ENCODE results near the gene RRP15.

DNA sequence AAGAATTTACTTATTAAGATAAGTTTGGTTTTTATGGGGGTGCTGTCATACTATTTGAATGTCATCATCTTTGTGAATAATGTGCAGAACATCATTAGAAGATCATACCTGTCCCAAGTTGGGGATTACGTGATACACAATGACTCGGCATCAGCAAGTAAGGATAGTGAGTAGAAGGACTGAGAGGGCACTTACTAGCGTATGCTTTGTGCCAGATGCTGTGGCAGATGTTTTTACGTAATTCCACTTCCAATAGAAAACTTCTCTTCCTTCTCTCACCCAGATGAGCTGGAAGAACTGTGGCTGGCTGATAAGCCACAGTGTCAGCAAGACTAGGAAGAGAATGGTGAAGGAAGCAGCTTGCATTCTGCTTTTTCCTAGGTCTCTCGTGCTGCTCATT is 32.0 kb downstream of the RRP15 start:
- TF ChIP-seq EZH2 (IDR thresholded peaks at IDR 0.05; ENCODE audit: borderline replicate concordance, low read length): no peak
- TF ChIP-seq, protein P1, sequence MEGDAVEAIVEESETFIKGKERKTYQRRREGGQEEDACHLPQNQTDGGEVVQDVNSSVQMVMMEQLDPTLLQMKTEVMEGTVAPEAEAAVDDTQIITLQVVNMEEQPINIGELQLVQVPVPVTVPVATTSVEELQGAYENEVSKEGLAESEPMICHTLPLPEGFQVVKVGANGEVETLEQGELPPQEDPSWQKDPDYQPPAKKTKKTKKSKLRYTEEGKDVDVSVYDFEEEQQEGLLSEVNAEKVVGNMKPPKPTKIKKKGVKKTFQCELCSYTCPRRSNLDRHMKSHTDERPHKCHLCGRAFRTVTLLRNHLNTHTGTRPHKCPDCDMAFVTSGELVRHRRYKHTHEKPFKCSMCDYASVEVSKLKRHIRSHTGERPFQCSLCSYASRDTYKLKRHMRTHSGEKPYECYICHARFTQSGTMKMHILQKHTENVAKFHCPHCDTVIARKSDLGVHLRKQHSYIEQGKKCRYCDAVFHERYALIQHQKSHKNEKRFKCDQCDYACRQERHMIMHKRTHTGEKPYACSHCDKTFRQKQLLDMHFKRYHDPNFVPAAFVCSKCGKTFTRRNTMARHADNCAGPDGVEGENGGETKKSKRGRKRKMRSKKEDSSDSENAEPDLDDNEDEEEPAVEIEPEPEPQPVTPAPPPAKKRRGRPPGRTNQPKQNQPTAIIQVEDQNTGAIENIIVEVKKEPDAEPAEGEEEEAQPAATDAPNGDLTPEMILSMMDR (conservative IDR thresholded peaks at IDR 0.05 in 1 of 2, IDR thresholded peaks at IDR 0.05 in 1 of 2; ENCODE audit: extremely low read depth in 1 of 2, insufficient read depth in 1 of 2, low read depth in 1 of 2, low read length in 2 of 2): no peak

All from mammary epithelial cell (primary cell).